ENCODE results near the gene FHOD1.

FHOD1 gene

GRCh38 chr16:67211674-67212073, 35.6 kb downstream of the FHOD1 start:
- H3K23ac ChIP-seq (ENCODE audit: low read depth, low read length, poor library complexity), result no peak overlapping the region
- H3K4me1 ChIP-seq (ENCODE audit: control insufficient read depth in 2 of 2, insufficient read depth in 1 of 2, low read depth in 1 of 2, low read length in 2 of 2), result peaks cover 8 to 13% of the 10 kb centered on the region in 2 donors
- H3K27ac ChIP-seq (replicated peaks; ENCODE audit: low read length), result no peak overlapping the region
- H2AK5ac ChIP-seq (ENCODE audit: low read depth, low read length), result no peak overlapping the region
- peaks cover 1% of the 10 kb centered on the region for H3K79me1 ChIP-seq (ENCODE audit: low read depth, low read length)
- no peak overlapping the region for H2BK120ac ChIP-seq (ENCODE audit: low read depth, low read length)
- H3K9ac ChIP-seq (ENCODE audit: low read depth, low read length, poor library complexity), result no peak overlapping the region
- no CpG with 5 or more reads among the region's 7 CpGs for WGBS, 2 donors (ENCODE audit: extremely low coverage in 2 of 2, insufficient read length in 2 of 2, insufficient replicate concordance in 1 of 2)
- no peak for DNase-seq (ENCODE audit: low spot score)
- no peak overlapping the region for H3K18ac ChIP-seq (ENCODE audit: low read length)
- H2BK5ac ChIP-seq (ENCODE audit: low read length), result no peak overlapping the region
- H3K4me3 ChIP-seq (ENCODE audit: low read length in 2 of 2), result no peak overlapping the region
- no peak overlapping the region for H2BK15ac ChIP-seq (ENCODE audit: low read length)
- no peak overlapping the region for H2BK12ac ChIP-seq (ENCODE audit: low read length)
- no peak overlapping the region for H2AFZ ChIP-seq (ENCODE audit: low read length)
- H4K8ac ChIP-seq (ENCODE audit: low read depth, low read length), result no peak overlapping the region
- H3K27me3 ChIP-seq (ENCODE audit: control insufficient read depth in 3 of 3, insufficient read depth in 3 of 3, low read depth in 1 of 3, low read length in 3 of 3), result no peaks in the 10 kb centered on the region
- H3K14ac ChIP-seq (ENCODE audit: low read length), result no peak overlapping the region
- H4K91ac ChIP-seq (ENCODE audit: low read depth, low read length, poor library complexity), result no peak overlapping the region
- no peak overlapping the region for H3K4me2 ChIP-seq (ENCODE audit: insufficient read depth, low read length, poor library complexity, severe bottlenecking)
- H3K9me3 ChIP-seq (replicated peaks in 1 of 2; ENCODE audit: control insufficient read depth in 2 of 2, insufficient read depth in 1 of 2, low read depth in 1 of 2, low read length in 2 of 2), result no peaks in the 10 kb centered on the region
- no peak overlapping the region for H3K4ac ChIP-seq (ENCODE audit: low read length)
- H3K36me3 ChIP-seq (replicated peaks in 1 of 2; ENCODE audit: control insufficient read depth in 2 of 2, insufficient read depth in 2 of 2, low read length in 2 of 2), result peaks cover 0 to 6% of the 10 kb centered on the region in 2 donors

GRCh38 chr16:67210069-67210937, 37.0 kb downstream of the FHOD1 start:
- Histone ChIP-seq H3K9me3 (replicated peaks in 1 of 2; ENCODE audit: control insufficient read depth in 2 of 2, insufficient read depth in 1 of 2, low read depth in 1 of 2, low read length in 2 of 2) (no peaks in the 10 kb centered on the region), H3K36me3 (replicated peaks in 1 of 2; ENCODE audit: control insufficient read depth in 2 of 2, insufficient read depth in 2 of 2, low read length in 2 of 2) (peaks cover 0 to 10% of the 10 kb centered on the region in 2 donors), H3K4me3 (ENCODE audit: low read length in 2 of 2) (no peak overlapping the region), H3K27me3 (ENCODE audit: control insufficient read depth in 3 of 3, insufficient read depth in 3 of 3, low read depth in 1 of 3, low read length in 3 of 3) (no peaks in the 10 kb centered on the region), H2AFZ (ENCODE audit: low read length) (no peak overlapping the region), H3K27ac (replicated peaks; ENCODE audit: low read length) (no peak overlapping the region), H4K91ac (ENCODE audit: low read depth, low read length, poor library complexity) (no peak overlapping the region), H4K8ac (ENCODE audit: low read depth, low read length) (no peak overlapping the region), H2BK15ac (ENCODE audit: low read length) (no peak overlapping the region), H3K4me1 (ENCODE audit: control insufficient read depth in 2 of 2, insufficient read depth in 1 of 2, low read depth in 1 of 2, low read length in 2 of 2) (peaks cover 8 to 21% of the 10 kb centered on the region in 2 donors), H3K4me2 (ENCODE audit: insufficient read depth, low read length, poor library complexity, severe bottlenecking) (no peak overlapping the region), H3K4ac (ENCODE audit: low read length) (no peak overlapping the region), H2AK5ac (ENCODE audit: low read depth, low read length) (peak overlapping the region; percentile 79), H2BK12ac (ENCODE audit: low read length) (no peak overlapping the region), H2BK5ac (ENCODE audit: low read length) (no peak overlapping the region), H2BK120ac (ENCODE audit: low read depth, low read length) (no peak overlapping the region), H3K23ac (ENCODE audit: low read depth, low read length, poor library complexity) (peak overlapping the region; percentile 37), H3K79me1 (ENCODE audit: low read depth, low read length) (peaks cover 1% of the 10 kb centered on the region), H3K18ac (ENCODE audit: low read length) (peak overlapping the region; percentile 17), H3K14ac (ENCODE audit: low read length) (peak overlapping the region; percentile 58), H3K9ac (ENCODE audit: low read depth, low read length, poor library complexity) (no peak overlapping the region)
- no peak for DNase-seq (ENCODE audit: low spot score)
- no CpG with 5 or more reads among the region's 25 CpGs for WGBS, 2 donors (ENCODE audit: extremely low coverage in 2 of 2, insufficient read length in 2 of 2, insufficient replicate concordance in 1 of 2)

DNA sequence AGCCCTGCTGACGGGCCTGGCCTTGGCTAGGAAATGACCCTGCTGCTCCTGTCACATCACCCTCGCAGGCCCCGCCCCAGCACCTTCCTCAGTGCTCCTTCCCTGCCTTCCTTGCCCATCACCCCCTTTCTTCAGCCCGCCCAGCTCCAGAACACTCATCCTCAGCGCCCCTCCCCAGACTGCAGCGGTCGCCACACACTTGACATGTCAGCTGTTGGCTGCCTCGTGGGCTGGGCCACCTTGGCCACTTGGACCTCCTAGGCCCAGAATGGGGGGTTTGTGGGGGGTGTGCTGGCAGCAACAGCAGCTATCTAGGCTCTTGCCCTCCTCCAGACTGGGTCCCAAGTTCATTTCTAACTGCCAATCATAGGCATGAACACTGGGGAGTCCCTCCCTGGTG, 37.7 kb downstream of the FHOD1 start:
- no peak overlapping the region for H3K27ac ChIP-seq (replicated peaks; ENCODE audit: low read length)
- no peak for DNase-seq (ENCODE audit: low spot score)
- H3K23ac ChIP-seq (ENCODE audit: low read depth, low read length, poor library complexity), result no peak overlapping the region
- H3K27me3 ChIP-seq (ENCODE audit: control insufficient read depth in 3 of 3, insufficient read depth in 3 of 3, low read depth in 1 of 3, low read length in 3 of 3), result no peaks in the 10 kb centered on the region
- no peak overlapping the region for H3K4ac ChIP-seq (ENCODE audit: low read length)
- no peaks in the 10 kb centered on the region for H3K79me1 ChIP-seq (ENCODE audit: low read depth, low read length)
- H2AFZ ChIP-seq (ENCODE audit: low read length), result no peak overlapping the region
- no peak overlapping the region for H2BK12ac ChIP-seq (ENCODE audit: low read length)
- no peak overlapping the region for H4K91ac ChIP-seq (ENCODE audit: low read depth, low read length, poor library complexity)
- no CpG with 5 or more reads among the region's 8 CpGs for WGBS, 2 donors (ENCODE audit: extremely low coverage in 2 of 2, insufficient read length in 2 of 2, insufficient replicate concordance in 1 of 2)
- H2BK5ac ChIP-seq (ENCODE audit: low read length), result no peak overlapping the region
- H3K9ac ChIP-seq (ENCODE audit: low read depth, low read length, poor library complexity), result peak overlapping the region; percentile 47
- no peak overlapping the region for H3K14ac ChIP-seq (ENCODE audit: low read length)
- no peaks in the 10 kb centered on the region for H3K9me3 ChIP-seq (replicated peaks in 1 of 2; ENCODE audit: control insufficient read depth in 2 of 2, insufficient read depth in 1 of 2, low read depth in 1 of 2, low read length in 2 of 2)
- no peak overlapping the region for H3K18ac ChIP-seq (ENCODE audit: low read length)
- H3K4me2 ChIP-seq (ENCODE audit: insufficient read depth, low read length, poor library complexity, severe bottlenecking), result no peak overlapping the region
- H3K4me3 ChIP-seq (ENCODE audit: low read length in 2 of 2), result no peak overlapping the region
- H3K4me1 ChIP-seq (ENCODE audit: control insufficient read depth in 2 of 2, insufficient read depth in 1 of 2, low read depth in 1 of 2, low read length in 2 of 2), result peaks cover 8 to 21% of the 10 kb centered on the region in 2 donors
- H3K36me3 ChIP-seq (replicated peaks in 1 of 2; ENCODE audit: control insufficient read depth in 2 of 2, insufficient read depth in 2 of 2, low read length in 2 of 2), result peaks cover 0 to 10% of the 10 kb centered on the region in 2 donors
- no peak overlapping the region for H2BK120ac ChIP-seq (ENCODE audit: low read depth, low read length)
- peak overlapping the region; percentile 19 for H4K8ac ChIP-seq (ENCODE audit: low read depth, low read length)
- no peak overlapping the region for H2BK15ac ChIP-seq (ENCODE audit: low read length)
- H2AK5ac ChIP-seq (ENCODE audit: low read depth, low read length), result peak overlapping the region; percentile 66

GRCh38 chr16:67208154-67208896, 39.0 kb downstream of the FHOD1 start:
- Histone ChIP-seq H3K9ac (ENCODE audit: low read depth, low read length, poor library complexity) (no peak overlapping the region), H3K23ac (ENCODE audit: low read depth, low read length, poor library complexity) (peak overlapping the region; percentile 23), H2BK15ac (ENCODE audit: low read length) (no peak overlapping the region), H4K91ac (ENCODE audit: low read depth, low read length, poor library complexity) (no peak overlapping the region), H3K9me3 (replicated peaks in 1 of 2; ENCODE audit: control insufficient read depth in 2 of 2, insufficient read depth in 1 of 2, low read depth in 1 of 2, low read length in 2 of 2) (no peaks in the 10 kb centered on the region), H2AK5ac (ENCODE audit: low read depth, low read length) (peak overlapping the region; percentile 33), H3K14ac (ENCODE audit: low read length) (peak overlapping the region; percentile 64), H2BK120ac (ENCODE audit: low read depth, low read length) (peak overlapping the region; percentile 47), H2BK12ac (ENCODE audit: low read length) (no peak overlapping the region), H3K4me2 (ENCODE audit: insufficient read depth, low read length, poor library complexity, severe bottlenecking) (no peak overlapping the region), H3K27me3 (ENCODE audit: control insufficient read depth in 3 of 3, insufficient read depth in 3 of 3, low read depth in 1 of 3, low read length in 3 of 3) (no peaks in the 10 kb centered on the region), H4K8ac (ENCODE audit: low read depth, low read length) (no peak overlapping the region), H3K18ac (ENCODE audit: low read length) (no peak overlapping the region), H2BK5ac (ENCODE audit: low read length) (peak overlapping the region; percentile 91), H3K4me3 (ENCODE audit: low read length in 2 of 2) (no peak overlapping the region), H3K4me1 (ENCODE audit: control insufficient read depth in 2 of 2, insufficient read depth in 1 of 2, low read depth in 1 of 2, low read length in 2 of 2) (peaks cover 8 to 21% of the 10 kb centered on the region in 2 donors), H2AFZ (ENCODE audit: low read length) (no peak overlapping the region), H3K4ac (ENCODE audit: low read length) (no peak overlapping the region), H3K27ac (replicated peaks; ENCODE audit: low read length) (no peak overlapping the region), H3K79me1 (ENCODE audit: low read depth, low read length) (no peaks in the 10 kb centered on the region), H3K36me3 (replicated peaks in 1 of 2; ENCODE audit: control insufficient read depth in 2 of 2, insufficient read depth in 2 of 2, low read length in 2 of 2) (peaks cover 7 to 21% of the 10 kb centered on the region in 2 donors)
- no peak for DNase-seq (ENCODE audit: low spot score)
- no CpG with 5 or more reads among the region's 11 CpGs for WGBS, 2 donors (ENCODE audit: extremely low coverage in 2 of 2, insufficient read length in 2 of 2, insufficient replicate concordance in 1 of 2)

All from neuronal stem cell (in vitro differentiated cells).